Measurements from ENCODE around the gene ABI3.

GRCh38 chr17:49241692-49242397, 31.3 kb downstream of the ABI3 start:
- TF ChIP-seq CTCF (IDR thresholded peaks at IDR 0.05; ENCODE audit: low read length): no peak
- no peak for TF ChIP-seq EZH2phosphoT487 (IDR thresholded peaks at IDR 0.05; ENCODE audit: low read length)
- TF ChIP-seq EZH2 (optimal IDR thresholded peaks at IDR 0.05; ENCODE audit: low read depth, low read length): no peak
